HepG2 (cell line): ENCODE results near the gene MED25. TPM values are rescaled to one million over a fixed set of nuclear protein-coding genes. Genes with fewer than 3 reads are reported as not detected.

Source experiments
- AGO2 ChIP-seq: fragments of 200-400 bp; formaldehyde crosslinking; optimal IDR thresholded peaks from 2 replicates; pipeline ENCODE3; 2017; ENCODE audit warnings: mild to moderate bottlenecking, low read depth, low read length, moderate library complexity
- ATF7-NPFF ChIP-seq: sonication (generic); formaldehyde crosslinking; IDR thresholded peaks from 2 replicates; pipeline ENCODE4 v1.8.1; 2023; ENCODE audit warnings: mild to moderate bottlenecking, low read depth, missing genetic modification reagents, moderate library complexity
- FOXM1 ChIP-seq: sonication (generic); formaldehyde crosslinking; IDR thresholded peaks from 2 replicates; pipeline ENCODE4 v1.5.0; 2020; ENCODE audit warnings: missing genetic modification reagents
- HES4 ChIP-seq: sonication (generic); formaldehyde crosslinking; IDR thresholded peaks from 2 replicates; pipeline ENCODE4 v1.9.0; 2021; ENCODE audit warnings: mild to moderate bottlenecking, missing genetic modification reagents, borderline replicate concordance
- MEIS1 ChIP-seq: sonication (generic); formaldehyde crosslinking; IDR thresholded peaks from 2 replicates; pipeline ENCODE4 v1.9.0; 2021; ENCODE audit warnings: mild to moderate bottlenecking, missing genetic modification reagents, moderate library complexity, borderline replicate concordance
- MIER2 ChIP-seq: IDR thresholded peaks from 2 replicates; pipeline ENCODE4 v1.6.1; 2016; ENCODE audit warnings: missing biosample characterization, missing genetic modification reagents
- NCOA2 ChIP-seq: sonication (generic); formaldehyde crosslinking; IDR thresholded peaks from 2 replicates; pipeline ENCODE4 v1.8.0; 2022; ENCODE audit warnings: inconsistent platforms
- NONO ChIP-seq, 2 experiments: fragments of 450-650 bp in 1 of 2; sonication (generic) in 1 of 2; formaldehyde crosslinking in 1 of 2; IDR thresholded peaks in 1 of 2; conservative IDR thresholded peaks in 1 of 2; 2 replicates each; pipeline versions ENCODE4 v1.6.1 to v1.8.0; 2017 to 2022; ENCODE audit warnings: mild to moderate bottlenecking in 1 of 2, missing genetic modification reagents in 1 of 2, moderate library complexity in 1 of 2
- PBX2 ChIP-seq: IDR thresholded peaks from 2 replicates; pipeline ENCODE4 v1.6.1; 2016; ENCODE audit warnings: control low read depth
- PITX1 ChIP-seq: sonication (generic); formaldehyde crosslinking; IDR thresholded peaks from 2 replicates; pipeline ENCODE4 v1.5.1; 2020; ENCODE audit warnings: mild to moderate bottlenecking, missing genetic modification reagents
- POLR2AphosphoS5 ChIP-seq: IDR thresholded peaks from 2 replicates; pipeline ENCODE4 v1.6.1; 2012; ENCODE audit warnings: low read depth, low read length
- SIX1 ChIP-seq: sonication (generic); formaldehyde crosslinking; IDR thresholded peaks from 2 replicates; pipeline ENCODE4 v1.4.0; 2020; ENCODE audit warnings: missing genetic modification reagents, borderline replicate concordance
- SP4 ChIP-seq: sonication (generic); formaldehyde crosslinking; IDR thresholded peaks from 2 replicates; pipeline ENCODE4 v1.8.1; 2023; ENCODE audit warnings: mild to moderate bottlenecking, missing genetic modification reagents
- SUZ12 ChIP-seq: fragments of 150-350 bp; IDR thresholded peaks from 2 replicates; pipeline ENCODE4 v1.6.1; 2014; ENCODE audit warnings: low read depth, low read length
- TBX3 ChIP-seq: fragments of 450-650 bp; IDR thresholded peaks from 2 replicates; pipeline ENCODE4 v1.6.1; 2017; ENCODE audit warnings: antibody characterized with exemption, mild to moderate bottlenecking, inconsistent platforms, borderline replicate concordance
- TFDP2 ChIP-seq: sonication (generic); formaldehyde crosslinking; IDR thresholded peaks from 2 replicates; pipeline ENCODE4 v1.4.0; 2020; ENCODE audit warnings: missing genetic modification reagents
- TRIM22 ChIP-seq: fragments of 450-650 bp; IDR thresholded peaks from 2 replicates; pipeline ENCODE4 v1.6.1; 2017
- ZC3H4 ChIP-seq: sonication (generic); formaldehyde crosslinking; IDR thresholded peaks from 2 replicates; pipeline ENCODE4 v1.4.0; 2020; ENCODE audit warnings: missing genetic modification reagents, borderline replicate concordance
- ZFP62 ChIP-seq: sonication (generic); formaldehyde crosslinking; IDR thresholded peaks from 2 replicates; pipeline ENCODE4 v1.4.0; 2020; ENCODE audit warnings: missing genetic modification reagents
- ZKSCAN8 ChIP-seq: IDR thresholded peaks from 2 replicates; pipeline ENCODE4 v1.6.1; 2016; ENCODE audit warnings: borderline replicate concordance, missing genetic modification reagents, missing compliant biosample characterization
- ZNF430 ChIP-seq: sonication (generic); formaldehyde crosslinking; IDR thresholded peaks from 2 replicates; pipeline ENCODE4 v1.9.0; 2021; ENCODE audit warnings: mild to moderate bottlenecking, missing genetic modification reagents
- polyA plus RNA-seq, 8 experiments: library from polyadenylated mRNA; depleted of rRNA in 3 of 8; stranded (reverse) in 7 of 8; unstranded in 1 of 8; fragments of >200 nt; fragmentation: Illumina TruSeq in 4 of 8; extraction: Trizol in 4 of 8; gene quantifications; 2 replicates each; pipeline versions ENCODE4 v1.2.1 to v1.2.3, GENCODE V29; 2011 to 2016; ENCODE audit warnings: low read depth in 4 of 8, missing spikeins in 1 of 8, mixed read lengths in 1 of 8; ENCODE audit not compliant: insufficient read depth in 1 of 8
- total RNA-seq, 5 experiments: library from RNA; depleted of rRNA; stranded (reverse); fragments of >200 nt; fragmentation: Illumina TruSeq; extraction: Trizol; gene quantifications; 2 replicates each; pipeline ENCODE4 v1.2.3, GENCODE V29; 2016; ENCODE audit warnings: low read depth in 1 of 5
- TF ChIP-seq, protein P1 (sequence below): sonication (generic); formaldehyde crosslinking; IDR thresholded peaks from 2 replicates; pipeline ENCODE4 v1.4.0; 2020; ENCODE audit warnings: mild to moderate bottlenecking, missing genetic modification reagents, borderline replicate concordance
- TF ChIP-seq, protein P2 (sequence below): sonication (generic); formaldehyde crosslinking; IDR thresholded peaks from 2 replicates; pipeline ENCODE4 v1.5.0; 2020; ENCODE audit warnings: missing genetic modification reagents

Gene MED25
- total and polyA plus RNA-seq, 2 of the 13 experiments (the other 11 are each of a cell fraction or from before 2014, with no cell fraction given): 11.1 to 15.1 TPM

GRCh38 chr19:49869484-49870308 lies 51.6 kb downstream of the MED25 start (continued):
- TF ChIP-seq TFDP2 (CRISPR knock-in tag) (peak; percentile 49; the same call in 1 of the 2 replicates), NONO (IDR thresholded peaks at IDR 0.05) (no peak), NONO (CRISPR knock-in tag; conservative IDR thresholded peaks at IDR 0.05) (no peak), ZFP62 (CRISPR knock-in tag) (no peak), HES4 (CRISPR knock-in tag) (0 out of 2 replicates have a peak, but pooled peaks have one; percentile 41), ZC3H4 (CRISPR knock-in tag) (no peak), ATF7-NPFF (no peak), ZNF430 (peak; percentile 69; the same call in 1 of the 2 replicates), FOXM1 (CRISPR knock-in tag) (0 out of 2 replicates have a peak, but pooled peaks have one; percentile 23), SP4 (CRISPR knock-in tag) (peak; percentile 72), SUZ12 (no peak), PBX2 (CRISPR knock-in tag) (no peak), MIER2 (CRISPR knock-in tag) (peak; percentile 37; the same call in 1 of the 2 replicates), SIX1 (CRISPR knock-in tag) (no peak), PITX1 (no peak), NCOA2 (CRISPR knock-in tag) (no peak), TRIM22 (no peak), TBX3 (peak; percentile 34; the same call in 1 of the 2 replicates), AGO2 (peak; percentile 87), ZKSCAN8 (no peak), MEIS1 (CRISPR knock-in tag) (no peak), POLR2AphosphoS5 (peak; percentile 61)
- TF ChIP-seq, protein P1, sequence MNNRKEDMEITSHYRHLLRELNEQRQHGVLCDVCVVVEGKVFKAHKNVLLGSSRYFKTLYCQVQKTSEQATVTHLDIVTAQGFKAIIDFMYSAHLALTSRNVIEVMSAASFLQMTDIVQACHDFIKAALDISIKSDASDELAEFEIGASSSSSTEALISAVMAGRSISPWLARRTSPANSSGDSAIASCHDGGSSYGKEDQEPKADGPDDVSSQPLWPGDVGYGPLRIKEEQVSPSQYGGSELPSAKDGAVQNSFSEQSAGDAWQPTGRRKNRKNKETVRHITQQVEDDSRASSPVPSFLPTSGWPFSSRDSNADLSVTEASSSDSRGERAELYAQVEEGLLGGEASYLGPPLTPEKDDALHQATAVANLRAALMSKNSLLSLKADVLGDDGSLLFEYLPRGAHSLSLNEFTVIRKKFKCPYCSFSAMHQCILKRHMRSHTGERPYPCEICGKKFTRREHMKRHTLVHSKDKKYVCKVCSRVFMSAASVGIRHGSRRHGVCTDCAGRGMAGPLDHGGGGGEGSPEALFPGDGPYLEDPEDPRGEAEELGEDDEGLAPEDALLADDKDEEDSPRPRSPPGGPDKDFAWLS (CRISPR knock-in tag): no peak
- TF ChIP-seq, protein P2, sequence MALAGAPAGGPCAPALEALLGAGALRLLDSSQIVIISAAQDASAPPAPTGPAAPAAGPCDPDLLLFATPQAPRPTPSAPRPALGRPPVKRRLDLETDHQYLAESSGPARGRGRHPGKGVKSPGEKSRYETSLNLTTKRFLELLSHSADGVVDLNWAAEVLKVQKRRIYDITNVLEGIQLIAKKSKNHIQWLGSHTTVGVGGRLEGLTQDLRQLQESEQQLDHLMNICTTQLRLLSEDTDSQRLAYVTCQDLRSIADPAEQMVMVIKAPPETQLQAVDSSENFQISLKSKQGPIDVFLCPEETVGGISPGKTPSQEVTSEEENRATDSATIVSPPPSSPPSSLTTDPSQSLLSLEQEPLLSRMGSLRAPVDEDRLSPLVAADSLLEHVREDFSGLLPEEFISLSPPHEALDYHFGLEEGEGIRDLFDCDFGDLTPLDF: no peak
